Lower lobe of right lung (tissue), 2 donors: Measurements from ENCODE around the gene RNF7. TPM values are rescaled to one million over a fixed set of nuclear protein-coding genes. Genes with fewer than 3 reads are reported as not detected.

Experiments
- ATAC-seq, 2 donors: fragments of 200-7000 bp; cut with Tn5 transposase; one replicate each; pipeline ENCODE4 v1.9.1; 2020 to 2022; ENCODE audit warnings: mild to moderate bottlenecking in 2 of 2, moderate library complexity in 2 of 2
- DNase-seq: peaks from one replicate; pipeline ENCODE4 v3.0.0-alpha.2; 2020
- H3K27ac ChIP-seq: fragments of 200-600 bp; one replicate; pipeline ENCODE4 v1.8.0; 2022
- H3K27me3 ChIP-seq: fragments of 200-600 bp; one replicate; pipeline ENCODE4 v1.8.0; 2022; ENCODE audit warnings: low read depth
- H3K36me3 ChIP-seq: fragments of 200-600 bp; one replicate; pipeline ENCODE4 v1.8.0; 2022; ENCODE audit warnings: mild to moderate bottlenecking
- H3K4me1 ChIP-seq: fragments of 200-600 bp; one replicate; pipeline ENCODE4 v1.8.0; 2022
- H3K4me3 ChIP-seq: fragments of 200-600 bp; one replicate; pipeline ENCODE4 v1.8.0; 2022; ENCODE audit warnings: mild to moderate bottlenecking
- H3K9me3 ChIP-seq: fragments of 200-600 bp; one replicate; pipeline ENCODE4 v1.8.0; 2022
- CTCF ChIP-seq: fragments of 200-600 bp; IDR thresholded peaks from one replicate; pipeline ENCODE4 v1.8.0; 2022; ENCODE audit warnings: antibody characterized with exemption, mild to moderate bottlenecking
- intact Hi-C: fragments of 100-400 bp; cut with DNase I; formaldehyde crosslinking; loops from one replicate; pipeline ENCODE4 v1.11.0; 2022
- total RNA-seq: library from RNA; stranded (reverse); fragmentation: NEBNext Ultra II Directional; extraction: Animal tissue kit (Norgen Biotek cat#: 25700); gene quantifications from one replicate; pipeline ENCODE4 v1.2.1, GENCODE V29; 2021
- donor health status: DM: no; HTN: yes; CAD: no; lungs with severe emphysema.

RNF7 gene
- total RNA-seq, 1 donor from 2014 or later: 69.3 TPM

GRCh38 chr3:141790171-141790570 lies 52.1 kb downstream of the RNF7 start:
- intact Hi-C loops: no loop called here
- ATAC-seq (no peak), DNase-seq (no peak)
- H3K9me3 ChIP-seq: no peaks in the 10 kb centered on the region
- no peak overlapping the region for H3K27ac ChIP-seq
- no peaks in the 10 kb centered on the region for H3K36me3 ChIP-seq
- no peak overlapping the region for H3K4me3 ChIP-seq
- H3K4me1 ChIP-seq: peaks cover 4% of the 10 kb centered on the region
- no peak for TF ChIP-seq CTCF
- H3K27me3 ChIP-seq: no peaks in the 10 kb centered on the region

GRCh38 chr3:141792495-141792894 lies 54.4 kb downstream of the RNF7 start:
- no peak overlapping the region for H3K27ac ChIP-seq
- DNase-seq (no peak), ATAC-seq (no peak)
- no peak overlapping the region for H3K4me3 ChIP-seq
- no peak for TF ChIP-seq CTCF
- no peaks in the 10 kb centered on the region for H3K36me3 ChIP-seq
- no peaks in the 10 kb centered on the region for H3K27me3 ChIP-seq
- H3K4me1 ChIP-seq: peaks cover 24% of the 10 kb centered on the region
- H3K9me3 ChIP-seq: no peaks in the 10 kb centered on the region
- intact Hi-C loops: no loop called here

GRCh38 chr3:141793476-141794260 lies 55.6 kb downstream of the RNF7 start:
- Histone ChIP-seq H3K9me3 (no peaks in the 10 kb centered on the region), H3K4me1 (peaks cover 33% of the 10 kb centered on the region), H3K4me3 (no peak overlapping the region), H3K36me3 (no peaks in the 10 kb centered on the region), H3K27me3 (no peaks in the 10 kb centered on the region), H3K27ac (no peak overlapping the region)
- no peak for TF ChIP-seq CTCF
- DNase-seq (no peak), ATAC-seq (no peak)
- intact Hi-C loops: no loop called here

GRCh38 chr3:141795276-141795675 lies 57.2 kb downstream of the RNF7 start:
- no peaks in the 10 kb centered on the region for H3K9me3 ChIP-seq
- TF ChIP-seq CTCF: no peak
- intact Hi-C loops: loop anchor here (5.0 kb wide), 1 partner anchor 128 kb away; no protein-coding TSS in a partner anchor
- H3K27ac ChIP-seq: peak overlapping the region; percentile 87
- DNase-seq: no peak
- H3K4me3 ChIP-seq: no peak overlapping the region
- no peaks in the 10 kb centered on the region for H3K36me3 ChIP-seq
- H3K27me3 ChIP-seq: no peaks in the 10 kb centered on the region
- no peak for ATAC-seq
- peaks cover 37% of the 10 kb centered on the region for H3K4me1 ChIP-seq

GRCh38 chr3:141795741-141796080 lies 57.6 kb downstream of the RNF7 start:
- H3K27me3 ChIP-seq: no peaks in the 10 kb centered on the region
- H3K27ac ChIP-seq: peak overlapping the region; percentile 87
- ATAC-seq (no peak), DNase-seq (no peak)
- peaks cover 37% of the 10 kb centered on the region for H3K4me1 ChIP-seq
- TF ChIP-seq CTCF: no peak
- H3K36me3 ChIP-seq: no peaks in the 10 kb centered on the region
- H3K4me3 ChIP-seq: no peak overlapping the region
- H3K9me3 ChIP-seq: no peaks in the 10 kb centered on the region
- intact Hi-C loops: loop anchor here (5.0 kb wide), 1 partner anchor 128 kb away; no protein-coding TSS in a partner anchor
